Mucosa of rectum (tissue), 2 donors: ENCODE data around the gene ZFAND2A.
A peak's percentile ranks its signal among the peaks of the same experiment; 100 is the strongest.

Experiments used
- H3K27ac ChIP-seq, 2 donors: one replicate each; pipeline ENCODE4 v1.7.0; 2013; ENCODE audit warnings: inconsistent platforms in 2 of 2, low read depth in 2 of 2, low read length in 2 of 2
- H3K27me3 ChIP-seq, 2 donors: one replicate each; pipeline ENCODE4 v1.7.0; 2013; ENCODE audit warnings: low read length in 2 of 2; ENCODE audit not compliant: control insufficient read depth in 2 of 2, insufficient read depth in 2 of 2
- H3K36me3 ChIP-seq, 2 donors: one replicate each; pipeline ENCODE4 v1.7.0; 2013; ENCODE audit warnings: low read length in 2 of 2; ENCODE audit not compliant: control insufficient read depth in 2 of 2, insufficient read depth in 2 of 2
- H3K4me1 ChIP-seq, 2 donors: one replicate each; pipeline ENCODE4 v1.7.0; 2013; ENCODE audit warnings: low read length in 2 of 2, mild to moderate bottlenecking in 1 of 2; ENCODE audit not compliant: control insufficient read depth in 2 of 2, insufficient read depth in 2 of 2
- H3K4me3 ChIP-seq, 2 donors: one replicate each; pipeline ENCODE4 v1.7.0; 2013; ENCODE audit warnings: low read length in 2 of 2
- H3K9ac ChIP-seq, 2 donors: one replicate each; pipeline ENCODE4 v1.7.0; 2013; ENCODE audit warnings: low read length in 2 of 2, low read depth in 1 of 2, mild to moderate bottlenecking in 1 of 2
- H3K9me3 ChIP-seq, 2 donors: one replicate each; pipeline ENCODE4 v1.7.0; 2013; ENCODE audit warnings: low read length in 2 of 2; ENCODE audit not compliant: control insufficient read depth in 2 of 2
- donor health status: healthy.
- donor health status: Normal muscosa, but diverticular disease.

ZFAND2A gene

GRCh38 chr7:1136841-1137516 lies 23.0 kb downstream of the ZFAND2A start:
- Histone ChIP-seq H3K9ac (no peak overlapping the region), H3K27ac (no peak overlapping the region), H3K4me1 (peaks cover 9 to 13% of the 10 kb centered on the region in 2 donors), H3K36me3 (no peaks in the 10 kb centered on the region), H3K27me3 (no peaks in the 10 kb centered on the region), H3K4me3 (peak overlapping the region; percentile 75 to 91), H3K9me3 (no peaks in the 10 kb centered on the region)

GRCh38 chr7:1134951-1135350 lies 25.0 kb downstream of the ZFAND2A start:
- Histone ChIP-seq H3K9me3 (no peaks in the 10 kb centered on the region), H3K4me3 (no peak overlapping the region), H3K27ac (no peak overlapping the region), H3K27me3 (no peaks in the 10 kb centered on the region), H3K36me3 (no peaks in the 10 kb centered on the region), H3K9ac (no peak overlapping the region), H3K4me1 (peaks cover 9 to 13% of the 10 kb centered on the region in 2 donors)

GRCh38 chr7:1131471-1132265 lies 28.3 kb downstream of the ZFAND2A start:
- Histone ChIP-seq H3K9ac (no peak overlapping the region), H3K4me3 (no peak overlapping the region), H3K27me3 (no peaks in the 10 kb centered on the region), H3K36me3 (peaks cover 0 to 4% of the 10 kb centered on the region in 2 donors), H3K9me3 (no peaks in the 10 kb centered on the region), H3K27ac (no peak overlapping the region), H3K4me1 (peaks cover under 1 to 1% of the 10 kb centered on the region in 2 donors)

GRCh38 chr7:1130021-1130990 lies 29.7 kb downstream of the ZFAND2A start:
- no peaks in the 10 kb centered on the region for H3K27me3 ChIP-seq
- no peak overlapping the region for H3K4me3 ChIP-seq
- peaks cover 0 to 7% of the 10 kb centered on the region in 2 donors for H3K36me3 ChIP-seq
- H3K27ac ChIP-seq, result no peak overlapping the region
- no peaks in the 10 kb centered on the region for H3K9me3 ChIP-seq
- no peak overlapping the region for H3K9ac ChIP-seq
- no peaks in the 10 kb centered on the region for H3K4me1 ChIP-seq

GRCh38 chr7:1129431-1129830 lies 30.6 kb downstream of the ZFAND2A start:
- Histone ChIP-seq H3K27me3 (no peaks in the 10 kb centered on the region), H3K36me3 (peaks cover 0 to 7% of the 10 kb centered on the region in 2 donors), H3K27ac (no peak overlapping the region), H3K9me3 (no peaks in the 10 kb centered on the region), H3K4me1 (peaks cover 0 to 4% of the 10 kb centered on the region in 2 donors), H3K4me3 (no peak overlapping the region), H3K9ac (no peak overlapping the region)

- Histone ChIP-seq H3K27ac (no peak overlapping the region), H3K9ac (no peak overlapping the region), H3K4me1 (peaks cover 0 to 4% of the 10 kb centered on the region in 2 donors), H3K36me3 (peaks cover 0 to 7% of the 10 kb centered on the region in 2 donors), H3K27me3 (no peaks in the 10 kb centered on the region), H3K9me3 (no peaks in the 10 kb centered on the region), H3K4me3 (no peak overlapping the region)
Observed at GRCh38 chr7:1127001-1127400, 33.0 kb downstream of the ZFAND2A start.

GRCh38 chr7:1125603-1125969 lies 34.4 kb downstream of the ZFAND2A start:
- H3K4me1 ChIP-seq, result peaks cover 0 to 4% of the 10 kb centered on the region in 2 donors
- H3K27ac ChIP-seq, result no peak overlapping the region
- no peaks in the 10 kb centered on the region for H3K27me3 ChIP-seq
- no peak overlapping the region for H3K4me3 ChIP-seq
- no peak overlapping the region for H3K9ac ChIP-seq
- H3K36me3 ChIP-seq, result peaks cover 0 to 7% of the 10 kb centered on the region in 2 donors
- H3K9me3 ChIP-seq, result no peaks in the 10 kb centered on the region

GRCh38 chr7:1124816-1125602 lies 35.0 kb downstream of the ZFAND2A start:
- Histone ChIP-seq H3K27ac (no peak overlapping the region), H3K4me1 (peaks cover 0 to 4% of the 10 kb centered on the region in 2 donors), H3K27me3 (no peaks in the 10 kb centered on the region), H3K4me3 (no peak overlapping the region), H3K9me3 (no peaks in the 10 kb centered on the region), H3K9ac (no peak overlapping the region), H3K36me3 (peaks cover 0 to 7% of the 10 kb centered on the region in 2 donors)

- Histone ChIP-seq H3K9ac (peak overlapping the region in 1 of 2 donors; percentile 33), H3K27ac (peak overlapping the region in 1 of 2 donors; percentile 22), H3K9me3 (no peaks in the 10 kb centered on the region), H3K36me3 (peaks cover 0 to 7% of the 10 kb centered on the region in 2 donors), H3K27me3 (no peaks in the 10 kb centered on the region), H3K4me1 (peaks cover 0 to 4% of the 10 kb centered on the region in 2 donors), H3K4me3 (peak overlapping the region in 1 of 2 donors; percentile 20)
Observed at GRCh38 chr7:1124164-1124563, 35.8 kb downstream of the ZFAND2A start.
